Stimulated activated CD4-positive, alpha-beta T cell treated with anti-CD3 and anti-CD28 coated beads, TNF-alpha, amount 100 ng/mL, for 24 hours (primary cell): ENCODE results near the gene GALNTL6.

Source experiments
- DNase-seq, 3 experiments: peaks; one replicate each; pipeline ENCODE4 v3.0.0-alpha.2; 2020; ENCODE audit warnings: low read depth in 3 of 3

GALNTL6 gene

GRCh38 chr4:172546782-172547181 lies 733.6 kb downstream of the GALNTL6 start:
- no peak for DNase-seq

GRCh38 chr4:172547724-172548123 lies 734.5 kb downstream of the GALNTL6 start:
- no peak for DNase-seq

DNA sequence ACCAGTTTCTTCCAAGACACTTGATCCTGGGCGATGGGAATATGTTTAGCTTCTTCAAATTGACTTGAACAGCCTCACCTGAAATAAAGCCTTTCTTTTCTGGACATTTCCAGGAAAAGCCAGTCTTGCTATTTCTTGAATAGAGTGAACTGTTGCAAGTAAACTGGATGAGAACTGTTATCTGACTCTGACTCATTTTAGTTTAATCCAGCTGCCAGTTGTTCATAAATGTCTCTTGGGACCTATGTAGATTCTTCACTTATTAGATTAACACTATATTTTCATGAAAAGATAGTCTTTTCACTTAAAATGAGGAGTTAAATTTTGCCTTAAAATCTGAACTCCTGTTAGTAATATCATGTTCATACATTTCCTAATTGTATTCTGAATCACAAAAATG lies 740.0 kb downstream of the GALNTL6 start:
- DNase-seq = no peak

GRCh38 chr4:172554588-172554987 lies 741.4 kb downstream of the GALNTL6 start:
- no peak for DNase-seq

GRCh38 chr4:172555725-172556124 lies 742.5 kb downstream of the GALNTL6 start:
- no peak for DNase-seq

DNA sequence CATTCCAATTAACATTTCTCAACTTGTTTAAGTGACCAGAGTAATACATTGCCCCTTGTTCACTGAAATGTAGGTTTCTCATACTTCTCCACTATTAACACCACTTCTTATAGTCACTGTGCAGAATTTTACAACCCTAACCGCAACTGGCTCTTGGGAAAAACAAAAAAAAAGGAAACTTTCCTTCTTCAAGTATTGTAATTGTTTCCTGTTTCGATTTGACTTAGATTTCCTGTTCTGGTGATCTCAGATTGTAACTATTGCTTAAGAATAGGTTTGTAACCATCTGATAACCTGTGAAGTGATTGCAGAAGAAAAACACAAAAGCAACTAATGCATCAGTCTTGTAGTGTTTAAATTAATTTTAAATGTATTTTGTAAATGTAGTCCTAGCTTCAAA lies 760.7 kb downstream of the GALNTL6 start:
- DNase-seq = no peak

DNA sequence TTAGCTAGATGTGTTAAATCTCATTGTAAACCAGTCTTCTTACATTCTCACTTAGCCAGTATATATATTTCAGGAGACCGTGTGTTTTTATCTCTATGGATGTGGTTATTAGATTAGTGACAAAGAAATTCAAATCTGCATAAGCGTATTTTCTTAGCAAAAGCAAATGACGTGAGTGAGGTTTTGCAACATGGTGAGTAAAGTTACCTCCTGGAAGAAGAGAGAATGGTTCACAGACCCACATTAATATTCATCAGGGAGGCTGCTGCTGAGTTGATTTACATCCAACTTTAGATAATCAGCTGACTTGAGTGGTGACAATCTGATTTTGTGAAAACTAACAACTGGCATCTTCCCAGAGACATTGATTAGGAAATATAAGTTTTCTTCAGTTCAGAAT lies 765.5 kb downstream of the GALNTL6 start:
- no peak for DNase-seq

DNA sequence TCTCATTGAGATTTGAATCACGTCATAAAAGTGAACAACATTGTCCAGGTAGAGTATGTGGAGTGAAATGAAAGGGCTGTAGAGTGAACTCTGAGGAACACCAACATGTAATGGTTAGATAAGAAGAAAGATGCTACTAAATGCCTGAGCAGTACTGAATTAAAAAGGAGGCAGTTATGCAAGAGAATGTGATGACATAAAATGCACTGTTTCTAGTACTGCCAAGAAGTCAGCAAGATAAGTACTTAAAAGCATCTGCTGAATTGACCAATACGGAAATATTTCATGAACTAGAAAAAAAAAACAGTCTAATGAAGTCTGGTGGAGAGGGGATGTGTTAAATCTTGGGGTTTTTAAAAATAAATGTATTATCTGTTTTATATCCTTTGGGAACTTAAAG lies 771.6 kb downstream of the GALNTL6 start:
- no peak for DNase-seq

DNA sequence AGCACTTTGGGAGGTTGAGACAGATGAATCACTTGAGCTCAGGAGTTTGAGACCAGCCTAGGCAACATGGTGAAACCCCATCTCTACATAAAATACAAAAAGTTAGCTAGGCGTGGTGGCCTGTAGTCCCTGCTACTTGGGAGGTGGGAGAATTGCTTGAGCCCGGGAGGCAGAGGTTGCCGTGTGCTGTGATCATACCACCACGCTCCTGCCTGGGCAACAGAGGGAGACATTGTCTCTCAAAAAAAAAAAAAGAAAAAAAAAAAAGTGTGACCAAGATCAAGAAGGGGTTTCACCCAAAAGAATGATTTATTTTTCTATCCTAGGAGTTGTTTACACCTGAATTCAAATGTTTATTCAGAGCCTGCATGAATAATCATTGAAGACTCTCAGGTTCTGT lies 783.0 kb downstream of the GALNTL6 start:
- no peak for DNase-seq

- no peak for DNase-seq
Measured at GRCh38 chr4:172599554-172599953, 786.4 kb downstream of the GALNTL6 start.

GRCh38 chr4:172601195-172601594 lies 788.0 kb downstream of the GALNTL6 start:
- DNase-seq = no peak

GRCh38 chr4:172619218-172619617 lies 806.0 kb downstream of the GALNTL6 start:
- no peak for DNase-seq

DNA sequence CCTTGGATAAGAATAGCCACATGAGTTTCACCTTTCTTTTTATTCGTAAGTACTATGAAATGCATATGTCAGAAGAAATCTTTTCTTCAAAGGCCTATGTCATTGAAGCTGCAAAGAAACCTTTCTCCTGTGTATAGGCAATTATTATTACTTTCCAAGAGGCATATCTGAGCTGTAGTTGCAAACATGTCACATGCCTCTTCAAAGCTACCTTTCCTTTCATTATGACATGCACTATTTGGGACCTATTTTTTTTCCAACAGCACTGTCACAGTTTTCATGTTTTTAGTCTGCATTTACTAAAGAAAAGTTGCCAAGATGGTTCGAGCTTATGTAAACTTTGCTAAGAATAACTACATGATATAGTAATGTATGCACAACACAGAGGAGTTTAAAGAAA lies 806.6 kb downstream of the GALNTL6 start:
- DNase-seq = no peak

DNA sequence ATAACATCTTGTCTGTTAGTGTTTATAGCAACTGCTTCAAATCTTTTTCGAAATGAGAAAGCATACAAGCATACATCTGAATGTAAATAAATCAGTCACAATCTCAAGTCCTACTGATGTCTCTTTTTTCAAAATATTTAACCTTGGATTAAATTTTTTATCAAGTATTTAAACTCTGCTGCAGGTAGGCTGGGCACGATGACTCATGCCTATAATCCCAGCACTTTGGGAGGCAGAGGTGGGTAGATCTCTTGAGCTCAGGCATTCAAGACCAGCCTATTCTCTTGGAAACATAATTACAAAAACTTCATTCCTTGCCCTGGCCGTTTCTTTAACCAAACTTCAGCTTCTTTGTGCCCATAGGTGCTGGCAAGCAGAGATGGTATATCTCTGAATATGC lies 815.1 kb downstream of the GALNTL6 start:
- DNase-seq = no peak

GRCh38 chr4:172630280-172630679 lies 817.1 kb downstream of the GALNTL6 start:
- no peak for DNase-seq

GRCh38 chr4:172631832-172632231 lies 818.6 kb downstream of the GALNTL6 start:
- no peak for DNase-seq

GRCh38 chr4:172648471-172648870 lies 835.3 kb downstream of the GALNTL6 start:
- DNase-seq = no peak

DNA sequence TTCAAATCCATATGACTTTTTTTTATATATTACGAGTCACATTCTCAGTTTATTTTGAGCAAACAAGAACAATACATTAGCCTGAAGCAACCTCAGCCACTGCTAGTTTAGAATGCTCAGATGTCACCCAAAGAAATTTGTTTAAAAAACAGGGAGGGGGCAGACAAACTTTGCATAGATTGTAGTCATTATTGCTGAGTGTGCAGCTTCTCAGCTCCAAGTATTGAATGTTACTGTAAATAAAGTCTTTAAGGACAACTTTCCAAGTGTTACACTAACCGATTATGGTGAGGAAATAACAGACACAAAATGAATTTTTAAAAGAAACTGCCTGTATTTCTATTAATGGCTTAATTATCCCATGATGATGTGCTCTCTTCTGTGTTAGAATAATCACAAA lies 835.9 kb downstream of the GALNTL6 start:
- no peak for DNase-seq

DNA sequence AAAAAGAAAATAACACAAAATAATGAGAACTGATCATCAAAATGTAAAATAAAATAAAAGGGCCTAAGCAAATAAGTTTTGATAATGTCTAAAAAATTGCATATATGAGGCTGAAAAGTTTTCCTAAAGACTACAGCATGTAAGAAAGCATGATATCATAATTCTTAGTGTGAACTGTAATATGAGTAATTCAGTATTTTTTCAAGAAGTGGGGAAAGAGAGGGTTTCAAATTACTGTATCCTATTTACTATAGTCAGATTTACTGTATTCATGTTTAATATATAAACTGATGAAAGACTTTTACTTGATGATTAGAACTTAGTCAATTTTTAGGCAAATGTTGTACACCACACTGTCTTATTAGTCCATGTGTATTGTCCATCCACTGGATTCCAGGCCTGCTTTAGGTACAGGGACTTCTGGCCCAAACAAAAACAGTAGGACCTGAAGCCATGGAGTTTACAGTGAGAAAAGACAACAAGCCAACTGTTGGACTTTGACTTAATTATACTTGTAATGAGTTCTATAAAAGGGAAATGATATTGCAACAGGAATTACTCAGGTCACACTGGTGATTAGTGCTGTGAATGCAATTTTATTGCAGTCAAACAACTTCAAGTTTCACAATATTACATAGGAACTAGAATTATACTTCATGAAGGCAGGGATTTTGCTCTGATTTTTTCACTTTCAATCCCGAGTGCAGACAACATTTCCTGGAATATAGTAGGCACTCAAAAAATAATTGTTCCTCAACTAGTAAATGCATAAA lies 837.7 kb downstream of the GALNTL6 start:
- DNase-seq = no peak

DNA sequence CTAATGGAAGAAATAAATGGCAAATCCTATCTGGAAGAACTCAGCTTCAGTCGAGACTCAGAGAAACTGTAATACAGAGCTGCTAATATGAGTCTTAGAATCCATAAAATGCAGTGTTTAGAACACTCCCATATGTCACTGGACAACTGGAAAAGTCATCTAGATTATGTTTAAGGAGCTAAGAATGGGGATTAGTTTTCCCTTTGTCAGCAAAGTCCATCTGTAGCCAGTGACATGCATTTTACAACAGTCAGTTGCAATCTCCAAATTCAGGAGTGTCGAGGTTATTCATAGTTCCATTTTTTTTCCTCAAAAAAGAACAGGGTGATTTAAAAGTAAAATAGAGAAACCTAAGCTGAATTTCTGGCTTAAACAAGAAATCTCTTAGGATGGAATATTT lies 838.8 kb downstream of the GALNTL6 start:
- no peak for DNase-seq

GRCh38 chr4:172652369-172652768 lies 839.2 kb downstream of the GALNTL6 start:
- no peak for DNase-seq

DNA sequence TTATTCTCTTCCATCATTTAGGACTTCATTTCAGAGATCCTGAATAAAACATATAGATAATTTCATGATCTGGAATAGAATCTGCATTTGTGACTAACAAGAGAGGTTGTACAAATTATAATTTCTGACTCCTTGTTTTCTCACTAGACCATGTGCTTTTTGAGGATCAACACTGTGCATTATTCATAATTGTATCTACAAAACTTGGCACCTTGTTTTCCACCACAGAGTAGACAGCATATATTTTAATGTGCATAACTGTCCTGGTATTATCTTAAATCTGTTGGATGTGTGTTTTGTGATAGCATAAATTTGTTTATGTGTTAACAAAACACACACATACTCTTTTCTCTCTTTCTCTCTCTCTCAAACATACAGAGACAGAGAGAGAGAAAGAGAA lies 840.5 kb downstream of the GALNTL6 start:
- DNase-seq = no peak

DNA sequence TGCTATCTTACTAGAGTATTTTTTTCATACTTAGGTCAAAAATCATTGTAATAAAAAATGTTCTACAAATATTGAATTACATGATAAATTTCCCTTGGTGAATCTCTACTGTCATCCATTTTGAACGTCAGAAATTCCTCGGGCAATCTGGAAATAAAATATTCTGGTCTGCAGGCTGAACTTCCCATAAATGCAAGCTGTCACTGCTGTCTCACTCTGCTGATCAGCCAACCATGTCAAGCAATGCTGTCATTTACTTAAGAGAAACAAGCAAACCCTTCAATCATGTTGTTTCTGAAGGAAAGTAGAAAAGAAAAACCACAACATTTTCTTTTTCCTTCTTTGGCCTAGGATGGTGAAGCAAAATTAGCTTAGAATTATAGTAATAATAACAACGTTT lies 841.3 kb downstream of the GALNTL6 start:
- no peak for DNase-seq

DNA sequence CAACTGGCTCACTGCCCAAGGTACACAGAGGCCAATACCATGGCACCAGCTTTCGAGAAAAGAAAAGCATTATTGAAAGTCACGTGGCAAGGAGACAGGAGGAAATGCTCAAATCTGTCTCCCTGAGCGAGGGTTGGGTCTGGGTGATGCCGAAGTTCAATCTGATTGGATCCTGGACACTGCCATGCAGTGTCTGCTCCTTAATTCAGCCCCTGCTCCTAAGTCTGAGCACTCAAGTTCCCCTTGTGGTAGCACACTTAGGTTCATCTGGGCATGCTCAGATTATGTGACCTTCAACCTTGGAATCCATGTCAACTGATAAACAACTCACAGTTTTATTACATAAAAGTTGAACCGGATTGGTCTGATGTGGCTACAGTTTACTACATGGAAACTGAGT lies 842.9 kb downstream of the GALNTL6 start:
- DNase-seq = no peak
